OCI-LY1 (cell line): ENCODE measurements around the gene ASGR1.
"Not testable (repeated sequence)": the region's sequence is repeated elsewhere in the genome, so short reads cannot be mapped to it uniquely, and the experiment has no call there.

Experiments
- EZH2 ChIP-seq: fragments of 200-600 bp; sonication (generic), shearing (Covaris generic); IDR thresholded peaks from 2 replicates; pipeline ENCODE4 v1.8.0; 2017; ENCODE audit warnings: borderline replicate concordance, mixed run types, mild to moderate bottlenecking, antibody characterized with exemption, low read length, moderate library complexity, mixed read lengths
- TF ChIP-seq, protein P1 (sequence below): fragments of 200-600 bp; sonication (generic), shearing (Covaris generic); IDR thresholded peaks from 2 replicates; pipeline ENCODE4 v1.5.1; 2017; ENCODE audit warnings: mild to moderate bottlenecking, antibody characterized with exemption, low read length, moderate library complexity, mixed read lengths

DNA sequence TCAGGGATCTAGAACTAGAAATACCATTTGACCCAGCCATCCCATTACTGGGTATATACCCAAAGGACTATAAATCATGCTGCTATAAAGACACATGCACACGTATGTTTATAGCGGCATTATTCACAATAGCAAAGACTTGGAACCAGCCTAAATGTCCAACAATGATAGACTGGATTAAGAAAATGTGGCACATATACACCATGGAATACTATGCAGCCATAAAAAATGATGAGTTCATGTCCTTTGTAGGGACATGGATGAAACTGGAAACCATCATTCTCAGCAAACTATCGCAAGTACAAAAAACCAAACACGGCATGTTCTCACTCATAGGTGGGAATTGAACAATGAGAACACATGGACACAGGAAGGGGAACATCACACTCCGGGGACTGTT is 51.7 kb downstream of the ASGR1 start:
- TF ChIP-seq, protein P1, sequence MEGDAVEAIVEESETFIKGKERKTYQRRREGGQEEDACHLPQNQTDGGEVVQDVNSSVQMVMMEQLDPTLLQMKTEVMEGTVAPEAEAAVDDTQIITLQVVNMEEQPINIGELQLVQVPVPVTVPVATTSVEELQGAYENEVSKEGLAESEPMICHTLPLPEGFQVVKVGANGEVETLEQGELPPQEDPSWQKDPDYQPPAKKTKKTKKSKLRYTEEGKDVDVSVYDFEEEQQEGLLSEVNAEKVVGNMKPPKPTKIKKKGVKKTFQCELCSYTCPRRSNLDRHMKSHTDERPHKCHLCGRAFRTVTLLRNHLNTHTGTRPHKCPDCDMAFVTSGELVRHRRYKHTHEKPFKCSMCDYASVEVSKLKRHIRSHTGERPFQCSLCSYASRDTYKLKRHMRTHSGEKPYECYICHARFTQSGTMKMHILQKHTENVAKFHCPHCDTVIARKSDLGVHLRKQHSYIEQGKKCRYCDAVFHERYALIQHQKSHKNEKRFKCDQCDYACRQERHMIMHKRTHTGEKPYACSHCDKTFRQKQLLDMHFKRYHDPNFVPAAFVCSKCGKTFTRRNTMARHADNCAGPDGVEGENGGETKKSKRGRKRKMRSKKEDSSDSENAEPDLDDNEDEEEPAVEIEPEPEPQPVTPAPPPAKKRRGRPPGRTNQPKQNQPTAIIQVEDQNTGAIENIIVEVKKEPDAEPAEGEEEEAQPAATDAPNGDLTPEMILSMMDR, result not testable (repeated sequence)
- TF ChIP-seq EZH2, result not testable (repeated sequence)
